Activated CD8-positive, alpha-beta memory T cell treated with anti-CD3 and anti-CD28 coated beads for 1 hour (primary cell): ENCODE data around the gene ADARB2.

ENCODE experiments used
- DNase-seq, 2 donors: peaks; one replicate each; pipeline ENCODE4 v3.0.0-alpha.2; 2020; ENCODE audit warnings: low read depth in 1 of 2; ENCODE audit errors: extremely low read depth in 1 of 2

The ADARB2 gene

DNA sequence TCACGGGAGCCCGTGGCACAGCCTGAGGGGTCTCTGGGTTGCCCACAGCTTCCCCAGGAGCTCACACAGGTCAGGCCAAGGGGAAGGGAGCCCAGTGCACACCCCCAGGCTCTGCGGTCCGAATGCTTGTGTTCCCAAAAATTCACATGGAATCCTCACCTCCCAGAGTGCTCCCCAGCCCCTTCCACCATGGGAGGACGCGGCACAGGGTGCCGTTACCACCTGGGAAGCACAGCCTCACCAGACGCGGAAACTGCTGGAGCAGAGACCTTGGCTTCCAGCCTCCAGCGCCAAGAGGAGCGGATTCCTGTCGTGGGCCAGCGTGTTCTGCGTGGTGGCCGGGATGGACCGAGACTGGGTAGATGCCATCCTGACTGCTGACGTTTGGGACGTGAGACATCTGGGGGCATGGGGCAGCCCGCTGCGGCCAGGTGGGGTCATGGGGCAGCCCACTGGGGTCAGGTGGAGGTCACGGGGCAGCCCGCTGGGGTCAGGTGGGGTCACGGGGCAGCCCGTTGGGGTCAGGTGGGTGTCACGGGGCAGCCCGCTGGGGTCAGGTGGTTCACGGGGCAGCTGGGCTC, 531.8 kb downstream of the ADARB2 start:
- DNase-seq, result no peak

DNA sequence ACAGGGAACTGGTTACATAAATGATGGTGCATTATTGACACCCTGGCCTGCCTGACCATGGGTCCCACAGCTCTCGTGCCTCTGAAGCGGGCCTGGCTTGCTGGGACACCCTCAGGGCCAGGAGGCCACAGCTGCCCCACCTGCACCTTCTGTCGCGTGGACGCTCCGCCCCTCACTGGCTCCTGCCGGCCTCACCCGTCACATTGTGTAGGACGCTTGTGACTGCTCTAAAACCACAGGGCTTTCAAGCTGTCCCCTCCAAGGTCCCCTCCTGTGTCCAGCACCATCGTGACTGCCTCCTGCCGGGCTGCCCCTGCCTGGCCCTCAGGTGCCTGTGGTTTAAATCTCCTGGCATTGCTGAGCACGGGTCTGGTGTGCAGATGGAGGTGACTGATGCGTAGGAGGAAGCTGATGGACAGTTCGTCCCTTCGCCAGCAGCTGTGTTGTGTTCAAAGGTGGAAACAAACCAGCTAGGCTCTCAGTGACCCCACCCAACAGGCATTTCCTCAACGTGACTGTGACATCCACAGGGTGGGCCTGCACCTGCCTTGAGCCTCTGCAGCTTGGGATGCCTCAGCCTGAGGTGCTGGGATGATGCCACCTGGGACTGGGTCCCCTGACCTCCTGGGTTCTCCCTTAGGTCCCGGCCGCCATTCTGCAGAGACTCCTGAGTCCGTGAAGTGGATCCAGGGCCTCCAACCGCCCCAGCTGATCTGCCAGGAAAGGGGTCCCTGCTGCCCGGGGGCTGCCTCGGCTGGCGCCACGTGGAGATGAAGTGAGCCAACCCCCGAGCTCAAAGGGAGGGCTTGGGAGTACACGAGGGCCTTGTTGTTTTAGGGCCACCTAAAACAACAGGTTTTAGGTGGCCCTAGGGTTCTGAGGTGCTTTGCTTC, 532.6 kb downstream of the ADARB2 start:
- no peak for DNase-seq

DNA sequence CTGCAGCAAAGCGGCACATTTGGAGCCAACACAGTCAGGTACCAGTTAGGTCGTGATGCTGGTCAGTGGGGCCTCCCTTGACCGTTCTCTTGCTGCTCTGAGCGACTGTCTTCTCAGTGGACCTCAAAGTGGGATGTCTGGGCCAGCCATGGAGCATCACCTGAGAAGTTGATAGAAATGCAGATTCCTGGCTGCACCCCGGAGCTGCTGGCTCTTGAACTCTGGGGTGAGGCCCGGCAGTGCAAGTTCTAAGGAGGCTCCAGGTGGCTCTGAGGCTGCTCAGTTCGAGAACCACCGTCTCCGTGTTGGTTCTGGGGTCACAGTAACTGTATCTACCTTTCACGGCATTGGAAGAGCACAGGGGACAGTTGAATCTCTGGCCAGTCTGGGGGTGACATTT, 533.6 kb downstream of the ADARB2 start:
- DNase-seq, result no peak

DNA sequence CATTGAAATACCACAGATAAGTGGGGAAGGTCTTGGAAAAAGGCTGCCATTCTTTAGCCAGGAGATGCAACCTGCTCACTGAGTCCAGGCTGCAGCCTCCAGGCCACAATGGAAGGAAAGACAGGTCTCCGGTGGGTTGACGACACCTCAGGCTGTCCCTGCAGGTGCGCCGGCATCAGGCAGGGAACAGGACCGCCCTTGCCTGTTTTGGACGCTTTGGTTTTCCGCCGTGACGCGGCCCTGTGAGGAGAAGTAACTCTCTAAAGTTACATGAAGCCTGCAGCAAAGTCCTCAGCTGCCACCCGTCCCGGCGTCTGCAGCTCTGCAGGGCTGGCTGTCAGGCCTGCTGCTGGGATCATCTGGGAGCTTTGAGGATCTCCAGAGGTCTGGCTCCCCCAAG, 534.1 kb downstream of the ADARB2 start:
- no peak for DNase-seq

DNA sequence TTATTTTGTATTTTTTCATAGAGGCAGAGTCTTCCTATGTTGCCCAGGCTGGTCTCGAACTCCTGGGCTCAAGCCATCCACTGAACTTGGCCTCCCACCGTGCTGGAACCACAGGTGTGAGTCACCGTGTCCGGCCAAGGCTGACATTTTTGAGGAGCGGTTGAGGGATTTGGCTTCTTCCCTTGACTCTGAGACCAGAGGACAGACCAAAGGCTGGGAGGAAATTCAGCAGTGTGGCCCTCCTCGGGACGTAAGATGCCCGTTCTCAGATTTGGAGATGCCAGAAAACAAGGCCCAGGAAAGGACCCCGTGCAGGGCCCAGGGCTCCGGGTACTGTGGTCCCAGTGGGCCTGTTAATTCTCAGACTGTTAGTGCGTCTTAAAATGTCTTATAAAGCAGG, 535.0 kb downstream of the ADARB2 start:
- DNase-seq, result no peak

DNA sequence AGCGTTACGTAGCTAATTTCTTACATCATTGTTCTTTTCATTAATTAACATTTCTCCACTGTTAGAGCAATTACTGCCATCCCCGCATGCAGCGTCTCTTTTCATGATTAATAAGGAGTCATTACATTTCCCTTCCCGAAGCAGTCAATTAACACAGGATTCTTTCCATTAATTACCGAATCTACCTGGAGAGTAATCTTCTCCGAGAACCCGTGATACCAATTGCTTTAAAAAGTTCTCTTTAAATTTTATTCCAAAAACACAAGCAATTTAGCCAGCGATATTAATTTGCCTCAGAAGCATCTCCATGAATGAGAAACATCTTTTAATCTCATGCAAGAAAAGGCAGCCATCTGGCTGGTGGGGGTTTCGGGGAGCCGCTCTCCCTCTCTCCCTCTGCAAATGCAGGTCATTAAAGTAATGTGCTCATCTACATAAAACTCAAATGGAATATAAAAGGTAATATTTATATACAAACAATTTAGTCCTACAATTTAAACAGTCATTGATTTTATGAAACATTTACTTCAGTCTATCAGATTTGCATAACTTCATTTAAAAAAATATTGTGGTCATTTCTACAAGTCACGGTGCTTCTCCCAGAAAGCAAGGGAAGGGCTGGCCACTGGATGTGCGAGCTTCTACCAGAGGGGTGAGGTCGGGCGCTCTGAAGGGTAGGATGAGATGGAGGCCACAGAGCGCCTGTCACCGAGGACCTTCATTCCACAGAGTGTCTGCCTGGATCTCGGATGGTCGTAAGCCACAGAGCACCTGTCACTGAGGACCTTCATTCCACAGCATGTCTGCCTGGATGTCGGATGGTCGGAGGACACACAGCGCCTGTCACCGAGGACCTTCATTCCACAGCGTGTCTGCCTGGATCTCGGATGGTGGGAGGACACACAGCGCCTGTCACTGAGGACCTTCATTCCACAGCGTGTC, 536.2 kb downstream of the ADARB2 start:
- DNase-seq, result no peak

DNA sequence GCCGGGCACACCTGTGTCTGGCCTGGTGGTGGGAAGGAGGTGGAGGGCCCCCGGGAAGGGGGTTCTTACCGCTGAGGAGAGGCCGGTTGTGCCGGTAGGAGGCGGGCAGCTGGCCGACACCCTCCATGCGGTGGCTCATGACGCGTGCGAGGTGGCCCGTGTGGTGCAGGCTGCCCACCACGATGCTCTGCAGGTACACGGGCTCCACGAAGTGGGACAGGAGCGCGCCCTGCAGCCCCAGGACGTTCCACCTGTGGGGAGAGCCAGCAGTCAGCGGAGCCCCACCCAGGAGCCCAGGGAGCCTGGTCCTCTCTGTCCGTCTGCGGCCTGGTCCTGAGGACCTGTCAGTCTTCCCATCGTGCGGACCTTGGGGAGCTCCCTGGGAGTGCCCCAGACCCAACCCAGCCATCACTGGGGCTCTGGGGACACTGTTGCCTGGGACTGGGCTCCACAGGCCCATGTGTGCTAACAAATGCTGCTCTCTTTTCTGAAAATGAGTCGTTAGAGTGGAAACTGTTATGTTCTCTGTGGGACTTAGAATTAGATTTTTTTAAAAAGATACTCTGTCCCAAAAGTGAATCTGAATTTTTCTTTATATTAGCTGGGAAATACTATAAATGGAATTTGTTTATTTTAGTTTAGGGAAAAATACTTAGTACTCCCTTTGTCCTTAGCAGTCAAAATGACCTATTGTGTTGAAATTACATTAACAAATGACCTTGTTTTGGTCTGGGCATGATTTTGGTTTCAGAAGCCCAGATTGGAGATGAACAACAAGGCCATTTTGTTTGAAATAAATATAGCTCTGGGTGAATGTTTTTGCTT, 537.2 kb downstream of the ADARB2 start:
- no peak for DNase-seq

DNA sequence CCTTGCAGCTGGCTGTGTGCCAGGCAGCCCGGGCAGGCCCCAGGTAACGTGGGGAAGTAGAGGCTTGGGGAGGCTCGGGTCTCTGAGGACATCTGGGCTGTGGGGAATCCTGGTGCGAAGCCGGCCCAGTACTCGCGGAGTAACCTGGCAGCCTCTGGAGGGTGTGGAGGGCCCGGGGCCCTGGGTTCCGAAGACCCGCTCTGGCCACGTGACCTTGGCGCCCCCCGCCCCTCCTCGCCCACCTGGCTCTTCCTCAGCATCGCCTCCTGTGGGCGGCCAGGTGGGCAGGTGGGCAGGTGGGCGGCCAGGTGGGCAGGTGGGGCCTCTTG, 538.0 kb downstream of the ADARB2 start:
- DNase-seq, result no peak

DNA sequence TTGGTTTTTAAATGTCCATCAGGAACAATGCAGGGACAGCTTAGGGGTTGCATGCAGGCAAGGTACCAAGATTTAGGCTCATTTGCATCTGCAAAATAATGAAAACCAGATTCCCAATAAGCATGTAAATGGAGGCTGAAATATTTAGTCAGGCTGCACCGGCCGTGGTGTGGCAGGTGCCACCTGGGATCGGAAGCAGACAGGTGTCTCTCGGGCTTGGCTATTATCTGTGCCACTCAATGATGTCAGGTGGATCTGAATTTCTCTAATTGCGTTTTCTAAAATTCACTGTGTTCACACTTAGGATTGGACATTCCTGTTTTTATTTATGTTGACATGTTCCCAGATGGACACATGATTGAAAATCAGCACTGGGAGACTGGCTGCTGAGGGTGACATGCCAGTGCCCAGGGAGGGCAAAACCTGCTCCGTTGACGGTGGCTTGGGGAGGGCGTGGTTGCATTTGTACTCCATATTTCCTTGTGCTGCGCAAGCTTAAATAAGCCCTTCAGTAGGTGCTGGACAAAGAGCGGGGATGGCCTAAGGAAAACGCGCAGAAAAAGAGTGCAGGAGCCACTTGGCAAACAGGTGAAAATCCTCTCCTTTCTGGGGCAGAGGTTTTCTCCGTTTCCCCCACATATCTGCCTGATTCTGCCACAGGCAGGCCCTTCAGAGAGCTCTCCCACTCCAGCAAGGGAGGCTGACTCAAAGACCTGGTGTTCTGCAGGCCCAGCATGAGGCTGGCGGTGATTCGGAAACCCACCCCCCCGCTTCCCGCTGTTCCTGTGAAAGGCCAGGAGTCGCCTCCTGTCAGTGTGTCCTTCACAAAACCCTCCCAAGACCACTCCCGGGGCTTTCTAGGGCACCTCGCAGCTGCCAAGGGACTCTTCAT, 538.6 kb downstream of the ADARB2 start:
- no peak for DNase-seq

DNA sequence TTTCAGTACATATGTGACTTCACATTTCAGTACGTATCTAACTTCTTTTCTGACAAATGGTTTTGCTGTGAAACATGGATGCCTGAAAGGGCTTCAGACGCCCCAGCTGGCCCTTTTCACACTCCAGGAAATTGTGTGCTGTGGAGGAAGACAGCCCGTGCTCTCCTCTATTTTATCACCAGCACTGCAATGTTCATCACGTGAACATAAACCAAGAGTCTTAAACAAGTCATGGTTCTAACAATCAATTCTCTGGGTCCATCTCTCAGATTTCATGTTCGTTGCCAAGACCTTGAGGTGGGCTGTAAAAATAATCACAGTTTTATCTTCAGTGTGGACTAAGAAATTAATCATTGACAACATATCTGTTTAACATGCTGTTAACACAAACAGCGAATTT, 539.9 kb downstream of the ADARB2 start:
- no peak for DNase-seq

DNA sequence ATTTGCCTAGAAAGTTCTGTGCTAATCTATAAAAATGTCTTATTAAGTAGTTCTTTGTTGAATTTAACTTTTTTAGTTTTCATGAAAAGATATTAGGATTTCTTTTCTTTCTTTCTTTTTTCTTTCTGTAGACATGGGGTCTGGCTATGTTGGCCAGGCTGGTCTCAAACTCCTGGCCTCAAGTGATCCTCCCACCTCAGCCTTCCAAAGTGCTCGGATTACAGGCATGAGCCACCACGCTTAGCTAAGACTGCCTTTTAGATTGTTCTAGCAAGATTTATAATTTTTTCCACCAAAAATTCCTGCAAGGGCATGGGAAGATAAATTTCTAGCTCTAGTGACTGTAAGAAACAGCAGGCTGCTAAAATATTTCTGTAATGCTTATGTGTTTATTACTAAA, 540.7 kb downstream of the ADARB2 start:
- no peak for DNase-seq

DNA sequence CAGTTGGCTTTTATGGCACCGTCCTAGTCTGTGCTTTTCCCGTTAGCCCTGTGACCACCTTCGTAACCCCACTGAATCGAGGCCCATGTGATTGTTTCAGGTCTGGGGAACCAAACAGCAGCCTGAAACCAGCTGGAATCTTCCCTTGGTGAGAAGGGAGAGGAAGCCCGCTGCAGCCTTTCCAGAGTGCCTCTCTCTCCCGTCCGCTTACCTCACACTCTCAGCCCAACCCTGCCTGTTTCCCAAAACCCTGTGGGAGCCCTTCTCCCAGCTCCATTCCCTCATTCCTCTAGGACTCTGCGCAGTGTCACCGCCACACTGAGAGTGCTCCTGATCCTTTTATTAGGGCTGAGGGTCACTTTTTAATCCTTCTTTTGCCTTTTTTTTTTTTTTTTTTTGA, 541.5 kb downstream of the ADARB2 start:
- DNase-seq, result no peak

DNA sequence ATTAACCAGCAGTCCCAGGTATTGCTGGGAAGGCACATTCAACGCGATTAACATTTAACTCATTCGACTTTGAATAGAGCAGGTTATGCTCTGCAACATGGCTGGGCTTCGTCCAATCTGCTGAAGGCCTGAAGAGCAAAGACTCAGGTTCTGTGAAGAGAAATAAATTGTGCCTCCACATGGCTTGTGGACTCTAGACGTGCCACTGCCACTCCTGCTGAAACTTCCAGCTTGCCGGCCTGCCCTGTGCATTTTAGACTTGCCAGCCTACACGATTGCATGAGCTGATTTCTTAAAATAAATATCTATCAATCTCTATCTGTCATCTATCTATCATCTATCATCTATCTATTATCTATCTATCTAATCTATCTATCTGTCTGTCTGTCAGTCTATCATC, 543.2 kb downstream of the ADARB2 start:
- DNase-seq, result no peak

DNA sequence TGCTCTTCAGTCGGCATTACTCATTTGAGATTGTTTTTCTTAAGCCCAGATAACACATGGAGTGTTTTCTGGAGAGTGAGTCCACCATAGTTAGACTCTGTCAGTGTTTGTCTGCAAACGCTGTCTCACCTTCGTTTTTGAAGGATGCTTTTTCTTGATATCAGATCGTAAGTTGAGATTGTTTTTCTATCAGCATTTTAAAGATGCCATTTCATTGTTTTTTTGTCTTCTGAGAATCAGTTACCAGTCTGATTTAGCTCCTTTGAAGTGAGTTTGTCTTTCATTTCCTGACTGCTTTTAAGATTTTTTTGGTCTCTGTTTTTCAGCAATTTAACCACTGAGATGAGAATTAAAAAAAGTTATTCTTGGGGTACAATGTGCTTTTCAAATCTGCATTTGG, 543.8 kb downstream of the ADARB2 start:
- no peak for DNase-seq

DNA sequence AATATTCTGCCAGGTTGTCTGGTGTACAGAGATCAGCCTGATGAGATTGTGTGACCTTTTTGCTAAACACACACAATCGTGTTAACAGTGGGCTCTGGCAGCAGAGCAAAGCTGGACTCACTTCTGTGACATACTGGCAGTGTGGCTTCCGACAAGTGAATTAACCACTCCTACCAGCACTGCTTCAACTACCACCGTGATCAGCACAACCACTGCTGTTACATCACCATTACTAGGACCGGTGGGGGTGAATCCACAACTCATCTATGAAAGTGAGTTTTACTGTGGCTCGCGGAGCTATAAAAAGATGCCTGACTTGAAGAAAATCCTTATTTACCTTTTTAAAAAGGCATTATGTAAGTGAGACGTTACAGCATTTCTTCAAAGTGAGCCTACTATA, 545.6 kb downstream of the ADARB2 start:
- no peak for DNase-seq

DNA sequence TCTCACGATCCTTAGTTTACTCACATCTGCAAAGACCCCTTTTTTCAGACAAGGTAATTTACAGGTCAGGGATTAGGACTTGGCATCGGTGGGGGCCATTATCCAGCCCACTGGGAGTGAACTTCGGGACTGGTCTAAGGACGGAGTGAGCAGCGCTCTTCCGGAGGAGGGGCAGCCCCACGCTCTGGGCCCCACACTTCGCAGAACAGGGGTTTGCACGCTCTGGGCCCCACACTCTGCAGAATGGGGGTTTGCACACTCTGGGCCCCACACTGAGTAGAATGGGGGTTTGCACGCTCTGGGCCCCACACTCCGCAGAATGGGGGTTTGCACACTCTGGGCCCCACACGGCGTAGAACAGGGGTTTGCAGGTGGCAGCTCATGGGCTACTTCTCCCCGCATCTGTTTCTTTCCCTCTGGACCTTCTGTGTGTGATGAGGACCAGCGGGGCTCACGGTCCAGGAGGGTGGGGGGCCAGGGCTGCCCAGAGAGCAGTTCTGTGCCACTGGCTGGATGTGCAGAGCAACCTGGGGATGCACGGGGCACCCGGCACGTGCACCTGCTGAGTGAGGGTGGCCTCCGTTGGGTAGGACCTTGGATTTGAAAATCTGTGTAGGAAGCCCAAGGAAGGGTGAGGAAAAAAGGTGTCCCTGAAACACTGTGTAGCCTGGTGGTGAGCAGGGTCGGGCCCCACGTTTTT, 546.4 kb downstream of the ADARB2 start:
- no peak for DNase-seq

DNA sequence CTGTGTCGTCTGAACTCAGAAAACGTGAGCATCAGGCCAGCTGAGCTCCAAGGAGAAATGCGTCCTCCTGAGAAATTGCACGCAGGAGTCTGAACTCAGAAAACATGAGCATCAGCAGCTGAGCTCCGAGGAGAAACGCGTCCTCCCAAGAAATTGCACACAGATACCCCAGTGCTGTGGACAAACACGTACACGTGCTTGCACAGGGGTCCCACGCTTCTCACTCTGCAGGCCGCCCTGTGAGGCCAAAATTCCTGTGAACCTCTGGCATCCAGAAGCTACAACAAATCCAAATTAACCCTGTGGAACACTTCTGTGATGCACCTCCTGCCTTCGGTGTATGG, 547.3 kb downstream of the ADARB2 start:
- DNase-seq, result no peak

DNA sequence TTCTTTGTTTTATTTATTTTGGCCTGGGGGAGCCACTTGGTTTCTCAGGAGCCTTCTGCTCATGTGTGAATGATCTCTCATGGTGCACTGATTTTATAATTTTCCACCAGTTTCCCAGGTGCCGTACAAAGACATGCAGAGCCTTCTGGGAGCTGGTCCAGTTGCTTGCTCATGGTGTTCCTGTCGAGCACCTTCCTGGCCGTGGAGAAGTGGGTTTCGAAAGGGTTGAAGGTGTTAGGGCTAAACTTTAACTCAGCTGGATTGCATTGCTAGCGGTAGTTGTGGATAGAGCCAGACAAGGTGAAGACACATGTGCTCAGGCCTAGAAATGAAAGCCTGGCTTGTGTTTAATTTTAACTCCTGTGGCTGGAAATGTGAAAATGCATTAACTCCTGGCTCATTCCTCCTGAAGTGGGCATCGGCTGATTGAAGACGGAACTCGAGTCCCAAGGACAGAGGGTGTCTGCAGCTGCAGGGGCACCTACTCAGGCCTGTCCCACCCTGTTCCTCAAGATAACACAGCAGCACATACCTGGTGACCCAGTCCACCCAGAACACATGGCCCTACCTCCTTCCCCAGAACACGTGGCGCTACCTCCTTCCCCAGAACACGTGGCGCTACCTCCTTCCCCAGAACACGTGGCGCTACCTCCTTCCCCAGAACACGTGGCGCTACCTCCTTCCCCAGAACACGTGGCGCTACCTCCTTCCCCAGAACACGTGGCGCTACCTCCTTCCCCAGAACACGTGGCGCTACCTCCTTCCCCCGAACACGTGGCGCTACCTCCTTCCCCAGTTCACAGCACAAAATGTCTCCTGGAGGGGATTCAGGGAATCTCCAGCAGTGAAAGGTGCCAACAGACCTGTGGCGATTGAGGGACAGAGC, 547.9 kb downstream of the ADARB2 start:
- DNase-seq, result no peak
